GM21717 (cell line): ENCODE data around the gene REL.
A peak's percentile ranks its signal among the peaks of the same experiment; 100 is the strongest.
"Not testable (repeated sequence)": the region's sequence is repeated elsewhere in the genome, so short reads cannot be mapped to it uniquely, and the experiment has no call there.

Experiments
- ATAC-seq: cut with Tn5 transposase; IDR thresholded peaks from one replicate; pipeline ENCODE4 v1.9.1; 2021; ENCODE audit warnings: mild to moderate bottlenecking, moderate library complexity; ENCODE audit not compliant: unreplicated experiment

REL gene

GRCh38 chr2:60906395-60906794 lies 25.0 kb downstream of the REL start:
- ATAC-seq, result no peak

GRCh38 chr2:60907329-60907728 lies 26.0 kb downstream of the REL start:
- no peak for ATAC-seq

- no peak for ATAC-seq
Observed at GRCh38 chr2:60925994-60926740, 44.8 kb downstream of the REL start.

DNA sequence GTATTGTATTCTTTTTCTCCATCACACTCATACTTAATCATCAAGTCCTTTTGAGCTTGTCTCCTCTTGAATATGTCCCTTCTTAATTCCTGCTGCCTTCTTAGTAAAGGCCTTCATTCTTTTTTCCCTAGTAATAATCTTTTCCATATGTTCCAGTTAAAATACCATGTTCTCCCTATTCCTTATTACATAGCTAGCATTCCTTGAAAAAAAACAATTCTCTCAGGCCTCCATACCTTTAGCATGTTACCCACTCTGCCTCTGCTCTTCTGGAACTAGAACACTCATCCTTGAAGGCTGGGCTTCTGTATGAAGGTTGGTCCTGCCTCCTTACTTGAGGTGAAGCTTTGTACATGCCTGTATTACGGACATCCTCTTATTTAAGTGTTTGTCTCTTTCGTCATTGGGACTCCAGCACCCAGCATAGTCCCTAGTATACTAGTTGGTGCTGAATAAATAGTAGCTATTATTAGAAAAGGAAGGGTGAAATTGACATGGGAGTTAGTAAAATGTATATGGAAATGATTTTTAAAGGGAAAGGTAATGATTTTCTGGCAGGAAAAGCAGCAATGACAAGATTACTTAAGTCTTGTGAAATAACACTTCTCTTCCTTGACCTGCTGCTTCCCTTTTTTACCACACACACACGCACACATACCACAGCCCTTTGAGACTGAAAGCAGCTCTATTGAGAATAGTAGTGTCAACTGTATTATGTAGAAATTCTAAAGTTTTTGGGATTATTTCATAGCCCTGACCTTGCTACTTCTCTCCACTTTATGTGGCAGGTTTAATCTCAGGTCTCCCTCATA lies 45.6 kb downstream of the REL start:
- no peak for ATAC-seq

DNA sequence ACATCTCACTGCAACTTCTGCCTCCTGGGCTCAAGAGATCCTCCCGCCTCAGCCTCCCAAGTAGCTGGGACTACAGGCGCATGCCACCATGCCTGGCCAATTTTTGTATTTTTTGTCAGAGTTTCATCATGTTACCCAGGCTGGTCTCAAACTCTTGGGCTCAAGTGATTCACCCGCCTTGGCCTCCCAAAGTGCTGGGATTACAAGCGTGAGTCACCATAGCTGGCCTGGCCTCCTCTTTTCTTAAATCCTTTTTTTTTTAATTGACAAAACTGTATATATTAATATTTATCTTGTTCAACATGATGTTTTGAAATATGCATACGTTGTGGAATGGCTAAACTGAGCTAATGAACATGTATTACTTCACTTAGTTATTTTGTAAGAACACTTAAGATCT lies 50.7 kb downstream of the REL start:
- ATAC-seq, result not testable (repeated sequence)

GRCh38 chr2:60932954-60933353 lies 51.6 kb downstream of the REL start:
- no peak for ATAC-seq

- ATAC-seq, result no peak
Observed at GRCh38 chr2:60934165-60934722, 52.9 kb downstream of the REL start.

DNA sequence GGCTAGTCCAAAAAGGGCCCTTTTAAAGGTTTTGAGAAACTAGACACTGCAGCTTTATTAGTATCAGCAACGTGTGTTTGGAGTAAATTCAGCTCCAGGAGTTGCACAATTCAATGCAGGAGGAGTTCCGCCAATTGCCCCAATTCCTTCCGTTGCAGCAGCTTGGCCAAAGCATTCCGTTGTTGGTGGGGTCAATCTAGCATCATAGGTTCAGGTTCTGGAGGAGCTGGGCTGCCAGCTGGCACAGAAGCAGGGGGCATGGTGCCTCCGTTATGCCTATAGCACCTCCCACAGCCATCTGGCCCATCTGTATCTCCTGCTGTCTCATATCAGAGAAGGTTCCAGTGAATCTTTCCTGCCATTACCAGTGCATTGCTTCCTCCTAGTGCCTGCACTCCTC lies 55.4 kb downstream of the REL start:
- ATAC-seq, result no peak

DNA sequence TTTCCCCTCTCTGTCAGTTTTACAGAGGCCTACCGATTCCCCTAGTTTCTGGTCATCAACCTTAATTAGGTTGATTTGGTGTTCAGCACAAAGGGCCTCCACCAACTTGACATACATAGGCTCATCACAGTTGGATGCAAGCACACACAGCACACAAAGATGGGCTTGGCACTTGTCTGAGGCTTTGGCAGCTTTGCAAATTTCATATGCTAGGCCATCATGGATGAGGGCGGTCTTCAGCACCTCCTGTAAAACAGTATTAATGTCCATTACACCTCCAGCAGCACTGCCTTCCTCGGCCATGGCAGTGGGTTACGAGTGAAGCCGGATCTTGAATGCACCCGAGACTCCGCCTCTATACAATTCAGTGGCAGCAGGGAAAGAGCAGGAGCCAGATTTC lies 56.9 kb downstream of the REL start:
- ATAC-seq, result no peak

GRCh38 chr2:60939622-60940021 lies 58.2 kb downstream of the REL start:
- ATAC-seq, result no peak

DNA sequence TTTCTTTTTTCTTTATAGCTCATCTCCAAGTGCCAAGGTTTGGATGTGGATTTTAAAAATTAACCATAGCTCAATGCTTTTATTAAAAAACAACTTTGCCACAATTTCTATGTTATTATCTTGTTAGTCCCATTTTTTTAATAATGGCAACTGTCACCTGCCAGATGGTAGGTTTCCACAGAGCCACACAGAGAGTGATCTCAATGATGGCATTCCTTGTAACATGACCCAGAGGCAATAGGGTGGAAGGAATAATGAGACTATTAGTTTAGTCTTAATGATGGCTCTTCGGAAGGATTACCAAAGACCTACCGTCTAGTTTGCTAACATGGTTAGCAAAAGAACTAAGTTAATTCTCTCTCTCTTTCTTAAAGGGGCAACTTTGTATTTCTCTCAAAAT lies 64.0 kb downstream of the REL start:
- ATAC-seq, result no peak

GRCh38 chr2:60947056-60947455 lies 65.7 kb downstream of the REL start:
- ATAC-seq, result no peak

GRCh38 chr2:60948161-60948560 lies 66.8 kb downstream of the REL start:
- ATAC-seq, result no peak

GRCh38 chr2:60948926-60949579 lies 67.7 kb downstream of the REL start:
- no peak for ATAC-seq

DNA sequence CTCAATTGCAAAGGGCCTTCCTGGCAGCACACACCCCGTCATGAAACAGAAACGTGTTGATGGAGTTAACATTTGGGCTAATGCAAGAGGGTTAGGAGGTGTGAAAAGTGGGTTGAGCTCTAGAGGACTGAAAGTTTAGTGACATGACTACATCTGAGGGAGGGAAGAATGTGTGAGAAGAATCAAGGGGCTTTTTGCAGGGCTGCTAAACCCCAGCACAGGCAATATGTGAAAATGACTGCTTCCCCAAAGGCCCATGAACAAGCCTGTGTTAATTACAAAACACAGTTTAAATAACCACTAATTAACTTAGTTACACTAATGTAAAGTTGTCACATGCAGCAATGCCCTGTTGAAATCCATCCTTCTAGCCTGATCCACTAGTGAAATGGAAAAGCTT lies 72.8 kb downstream of the REL start:
- ATAC-seq, result peak; percentile 66

GRCh38 chr2:60957224-60957623 lies 75.8 kb downstream of the REL start:
- ATAC-seq, result no peak

- no peak for ATAC-seq
Observed at GRCh38 chr2:60957643-60958042, 76.3 kb downstream of the REL start.

GRCh38 chr2:60958361-60958760 lies 77.0 kb downstream of the REL start:
- no peak for ATAC-seq

DNA sequence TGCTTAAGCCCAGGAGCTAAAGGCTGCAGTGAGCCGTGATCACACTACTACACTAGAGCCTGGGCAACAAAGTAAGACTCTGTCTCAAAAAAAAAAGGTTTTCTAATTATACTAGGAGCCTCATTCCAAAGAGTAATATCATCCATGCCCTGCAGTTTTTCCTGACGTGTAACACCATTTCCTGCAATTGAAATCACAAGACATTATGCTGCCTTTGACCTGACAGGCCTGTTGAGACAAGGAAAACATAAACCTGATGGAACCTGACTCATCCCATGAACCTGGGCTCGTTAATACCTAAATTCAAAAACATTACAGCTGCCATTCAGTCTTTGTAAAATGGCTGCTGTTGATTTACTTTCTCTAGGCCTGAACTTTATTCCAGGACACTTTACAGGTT lies 77.4 kb downstream of the REL start:
- ATAC-seq, result no peak

- ATAC-seq, result no peak
Observed at GRCh38 chr2:60959501-60959900, 78.1 kb downstream of the REL start.

DNA sequence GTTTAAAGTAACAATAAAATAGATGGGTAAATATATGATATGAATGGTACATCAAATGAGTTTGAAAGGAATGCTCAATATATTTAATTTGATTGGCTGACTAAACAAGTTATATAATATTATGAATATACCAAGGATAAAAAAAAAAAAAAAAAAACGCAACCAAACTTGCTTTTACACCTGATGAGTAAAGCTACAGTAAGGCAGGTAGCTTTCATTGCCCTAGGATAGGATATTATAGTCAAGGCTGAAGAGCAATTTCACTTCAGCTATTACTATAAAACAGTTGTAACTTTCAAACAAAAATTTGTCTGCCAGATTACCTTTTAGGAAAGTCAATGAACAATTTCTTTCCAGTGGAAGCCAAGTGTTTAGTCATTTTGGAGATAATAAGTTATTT lies 79.3 kb downstream of the REL start:
- ATAC-seq, result no peak

- no peak for ATAC-seq
Observed at GRCh38 chr2:60961457-60961856, 80.1 kb downstream of the REL start.
